RPMI7951 (cell line): ENCODE data around the gene SMOC1. TPM values are rescaled to one million over a fixed set of nuclear protein-coding genes. Genes with fewer than 3 reads are reported as not detected.
A peak's percentile ranks its signal among the peaks of the same experiment; 100 is the strongest.

Experiments used
- DNase-seq: peaks from one replicate; pipeline ENCODE4 v3.0.0-alpha.2; 2012; ENCODE audit warnings: low read depth
- total RNA-seq: library from RNA; depleted of rRNA; stranded (reverse); fragments of >200 nt; shearing (Covaris generic); gene quantifications from 2 replicates; pipeline ENCODE4 v1.2.3, GENCODE V29; 2014

The SMOC1 gene
- total RNA-seq, 1 experiment from 2014 or later: not detected

DNA sequence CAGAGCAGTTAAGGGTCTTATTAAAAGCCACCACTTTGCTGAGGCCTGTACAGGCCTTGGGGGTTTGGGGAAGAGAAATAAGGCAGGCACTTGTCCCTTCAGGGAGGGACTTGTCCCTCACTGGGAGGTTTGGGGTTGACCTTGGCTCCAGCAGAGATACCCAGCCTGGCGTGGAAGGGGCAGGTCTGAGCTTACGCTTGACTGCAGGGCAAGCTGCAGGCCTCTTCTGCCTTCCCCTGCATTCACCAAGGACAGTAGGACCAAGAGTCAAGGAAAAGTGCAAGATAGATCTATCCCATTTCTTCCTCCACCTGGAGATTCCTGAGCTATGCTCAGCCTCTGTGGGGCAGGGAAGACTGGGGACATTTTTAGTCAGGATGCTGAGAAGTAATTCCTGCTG, 154.3 kb downstream of the SMOC1 start:
- no peak for DNase-seq

DNA sequence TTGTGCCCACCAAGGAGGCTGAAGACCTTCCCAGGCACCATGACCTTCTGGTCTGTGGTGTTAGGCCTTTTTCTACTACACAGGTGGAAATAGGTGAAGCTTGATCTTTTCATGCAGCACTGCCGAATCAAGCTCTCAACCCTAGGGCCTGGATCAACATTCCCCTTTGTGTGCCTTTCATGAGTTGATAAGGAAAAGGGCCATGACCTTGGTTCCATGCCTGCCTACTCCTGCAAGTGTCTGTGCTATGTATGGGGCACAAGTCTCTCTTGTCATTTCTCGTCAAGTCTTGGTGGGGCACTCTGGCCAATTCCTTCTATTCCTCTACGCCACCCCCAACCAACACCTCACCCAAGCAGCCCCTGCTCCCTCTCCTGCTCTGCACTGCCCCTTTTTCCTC, 155.0 kb downstream of the SMOC1 start:
- DNase-seq: no peak

DNA sequence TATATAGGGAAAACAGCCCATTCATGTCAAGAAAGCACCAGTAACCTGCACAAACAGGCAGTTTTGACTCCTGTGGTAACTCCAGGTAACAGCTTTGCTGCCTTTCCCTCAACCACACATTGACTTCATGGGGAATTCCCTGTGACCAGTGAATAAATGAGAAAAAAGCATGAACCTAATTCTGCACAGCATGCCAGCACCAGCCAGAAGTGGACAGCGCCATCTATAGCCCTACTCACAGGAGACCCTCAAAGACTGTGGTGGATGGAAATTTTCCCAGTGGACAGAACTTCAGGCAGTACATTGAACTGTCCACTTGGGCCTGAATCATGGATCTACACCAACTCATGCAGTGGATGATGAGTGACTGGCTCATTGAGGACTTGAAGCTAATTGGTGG, 157.4 kb downstream of the SMOC1 start:
- no peak for DNase-seq

DNA sequence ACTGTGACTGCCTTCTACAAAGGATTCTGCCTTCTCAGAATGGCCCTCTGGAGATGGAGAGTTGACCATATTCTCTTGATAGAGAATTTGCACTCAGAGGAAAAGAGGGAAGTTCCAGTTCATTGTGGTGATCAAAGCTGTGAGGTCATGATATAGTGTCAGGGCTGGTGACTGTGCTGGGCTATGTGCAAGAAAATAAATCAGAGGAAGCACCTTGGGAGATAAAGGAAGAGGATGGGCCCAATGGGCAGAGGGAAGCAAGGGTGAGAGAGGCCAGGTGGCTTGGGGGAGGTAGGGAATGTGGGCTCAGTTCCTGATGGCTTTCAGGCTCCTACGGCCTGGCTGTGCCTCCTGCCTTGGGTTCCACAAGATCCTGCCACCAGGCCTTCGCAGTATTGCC, 163.8 kb downstream of the SMOC1 start:
- no peak for DNase-seq

DNA sequence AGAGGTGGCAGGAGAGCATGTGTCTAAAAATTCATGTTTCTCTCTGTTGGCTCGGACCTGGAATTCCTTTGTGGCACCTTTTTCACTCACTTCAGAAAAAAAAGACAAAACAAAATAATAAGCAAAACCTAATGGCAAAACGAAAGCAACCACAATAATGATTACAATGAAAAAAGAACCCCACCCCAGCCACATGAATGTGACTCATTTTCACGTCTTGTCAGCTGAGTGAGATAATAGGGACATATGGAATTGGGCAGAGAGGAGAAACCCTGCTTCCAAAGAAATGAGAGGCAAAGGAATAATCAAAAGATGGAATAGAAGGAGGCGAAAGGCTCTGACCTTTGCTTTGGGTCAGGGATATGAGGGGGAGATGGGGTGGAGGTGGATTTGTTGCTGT, 166.1 kb downstream of the SMOC1 start:
- DNase-seq: peak; percentile 27

DNA sequence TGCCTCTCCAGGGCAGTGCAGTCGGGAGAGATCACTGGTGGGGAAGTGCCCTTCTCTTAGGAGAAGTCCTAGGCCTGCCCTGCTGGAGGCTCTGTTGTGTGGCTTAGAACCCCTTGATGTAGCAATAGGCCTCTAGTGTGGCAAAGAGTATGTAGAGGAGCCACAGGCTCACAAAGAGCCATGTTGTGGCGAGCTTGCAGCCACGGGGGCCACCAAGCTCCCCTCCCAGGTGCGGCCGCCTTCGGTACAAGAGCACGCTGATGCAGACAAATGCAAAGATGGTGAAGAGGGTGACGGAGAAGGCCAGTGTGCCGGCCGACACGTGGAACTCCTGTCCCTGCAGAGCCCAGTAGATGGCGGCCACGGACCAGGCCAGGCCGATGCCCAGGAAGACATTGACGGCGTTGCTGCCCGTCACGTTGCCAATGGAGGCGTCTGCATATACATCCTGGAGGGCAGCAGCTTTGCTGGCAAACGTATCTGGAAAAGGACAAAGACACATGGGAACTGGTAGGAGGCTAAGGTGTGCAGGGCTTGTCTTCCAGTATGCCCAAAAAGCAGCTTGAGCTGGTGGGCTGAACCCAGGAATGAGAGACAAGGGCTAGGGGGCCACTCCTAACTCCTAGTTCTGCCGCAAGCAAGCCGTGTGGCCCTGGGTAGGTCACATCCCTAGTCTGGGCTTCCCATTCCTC, 166.8 kb downstream of the SMOC1 start:
- peak; percentile 63 for DNase-seq

DNA sequence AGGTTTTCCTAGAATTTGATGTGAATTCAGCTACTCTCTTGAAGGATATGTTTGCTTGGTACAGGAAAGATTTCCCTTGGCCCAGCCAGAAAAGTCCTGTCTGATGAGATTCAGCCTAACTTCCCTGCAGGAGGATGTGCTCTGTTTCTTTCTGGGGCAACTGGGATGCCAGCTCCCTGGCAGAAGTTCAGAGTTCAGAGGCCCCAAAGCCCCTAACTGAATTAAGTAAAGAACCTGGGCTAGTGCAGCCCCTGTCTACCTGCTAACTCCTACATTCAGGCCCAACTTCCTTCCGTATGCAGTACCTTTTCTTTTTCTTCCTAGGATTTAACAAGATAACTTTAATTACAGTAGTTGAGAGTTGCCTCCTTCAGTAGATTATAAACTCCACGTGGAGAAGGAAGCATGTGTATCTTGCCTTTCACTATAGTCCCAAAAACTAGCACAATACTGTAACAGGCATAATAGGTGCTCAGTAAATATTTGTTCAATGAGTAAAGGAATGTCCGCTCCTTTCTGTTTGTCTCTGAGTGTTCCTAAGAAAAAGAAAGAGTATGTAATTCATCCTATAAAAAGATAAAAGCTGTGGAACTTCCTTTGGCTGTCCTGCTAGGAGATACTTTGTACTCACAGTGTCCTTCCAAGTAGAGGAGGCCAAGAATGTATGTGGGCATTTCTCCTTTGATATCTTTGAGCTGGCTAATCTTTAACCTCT, 168.5 kb downstream of the SMOC1 start:
- no peak for DNase-seq

DNA sequence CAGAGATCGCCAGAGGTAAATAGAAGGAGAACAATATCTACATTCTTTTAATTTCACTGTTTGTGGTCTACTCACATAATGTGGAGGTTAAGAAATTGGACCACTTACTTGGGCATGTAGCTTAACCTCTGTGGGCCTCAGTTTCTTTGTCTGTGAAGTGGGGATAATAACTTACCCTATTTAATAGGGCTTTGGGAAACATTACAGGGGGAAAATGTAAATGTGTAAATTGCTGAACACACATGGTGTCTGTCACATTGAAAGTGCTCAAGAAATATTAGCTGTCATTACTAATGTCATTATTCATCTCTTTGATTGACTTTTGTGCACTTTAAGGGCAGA, 169.1 kb downstream of the SMOC1 start:
- DNase-seq: no peak

DNA sequence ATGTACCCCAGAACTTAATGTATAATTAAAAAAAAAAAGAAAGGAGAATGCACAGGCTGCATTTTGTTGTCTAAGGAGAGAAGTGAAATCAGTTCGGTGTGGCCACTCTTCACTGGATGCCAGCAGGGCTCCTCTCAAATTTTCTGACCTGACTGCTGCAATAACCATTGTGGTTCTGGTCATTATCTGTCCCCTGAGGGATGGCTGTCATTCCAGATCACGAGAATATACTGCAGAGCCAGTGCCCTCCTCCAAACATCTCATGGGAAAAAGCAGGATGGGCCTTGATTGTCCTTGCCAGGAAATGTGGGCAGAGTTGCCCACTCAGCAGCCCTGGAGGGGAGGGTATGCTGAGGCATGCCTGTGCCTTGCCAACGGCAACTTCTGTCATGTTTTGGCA, 170.4 kb downstream of the SMOC1 start:
- no peak for DNase-seq

DNA sequence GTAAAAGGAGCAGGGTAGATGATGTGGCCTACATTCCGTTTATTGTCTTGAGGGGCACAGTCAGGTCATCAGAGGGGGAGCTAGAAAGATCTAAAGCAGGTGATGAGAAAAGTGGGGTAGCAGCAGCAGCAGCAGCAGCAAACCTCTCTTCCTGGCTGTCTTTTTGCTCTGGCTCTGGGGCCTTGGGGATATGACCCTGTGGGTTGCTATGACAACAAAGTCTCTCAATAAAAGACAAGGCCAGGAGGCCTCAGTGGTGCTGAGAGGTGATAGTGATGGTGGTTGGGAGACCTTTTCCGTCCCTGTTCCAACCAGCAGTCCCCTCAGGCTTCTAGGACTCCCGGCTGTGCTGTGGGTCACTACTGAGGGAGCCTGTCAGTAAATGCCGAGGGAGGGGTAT, 170.9 kb downstream of the SMOC1 start:
- no peak for DNase-seq

DNA sequence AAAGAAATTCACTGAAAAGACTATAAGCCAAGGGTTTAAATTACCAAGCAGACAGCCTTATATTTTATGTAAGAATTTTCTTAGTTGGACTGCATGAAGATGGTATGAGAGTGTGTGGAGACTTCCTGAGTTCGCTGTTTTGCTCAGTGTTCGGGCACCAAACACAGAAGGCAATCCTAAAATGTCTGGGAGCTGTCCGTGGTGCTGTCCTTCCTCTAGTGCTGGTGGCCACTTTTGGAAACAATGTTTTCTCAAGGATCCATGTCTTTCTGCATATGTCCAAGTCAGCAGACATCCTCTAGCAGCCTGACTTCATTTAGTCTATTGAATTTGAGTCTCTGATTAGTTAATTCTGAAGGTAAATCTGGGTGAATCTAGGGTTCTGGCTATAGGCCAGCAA, 173.8 kb downstream of the SMOC1 start:
- DNase-seq: peak; percentile 37

DNA sequence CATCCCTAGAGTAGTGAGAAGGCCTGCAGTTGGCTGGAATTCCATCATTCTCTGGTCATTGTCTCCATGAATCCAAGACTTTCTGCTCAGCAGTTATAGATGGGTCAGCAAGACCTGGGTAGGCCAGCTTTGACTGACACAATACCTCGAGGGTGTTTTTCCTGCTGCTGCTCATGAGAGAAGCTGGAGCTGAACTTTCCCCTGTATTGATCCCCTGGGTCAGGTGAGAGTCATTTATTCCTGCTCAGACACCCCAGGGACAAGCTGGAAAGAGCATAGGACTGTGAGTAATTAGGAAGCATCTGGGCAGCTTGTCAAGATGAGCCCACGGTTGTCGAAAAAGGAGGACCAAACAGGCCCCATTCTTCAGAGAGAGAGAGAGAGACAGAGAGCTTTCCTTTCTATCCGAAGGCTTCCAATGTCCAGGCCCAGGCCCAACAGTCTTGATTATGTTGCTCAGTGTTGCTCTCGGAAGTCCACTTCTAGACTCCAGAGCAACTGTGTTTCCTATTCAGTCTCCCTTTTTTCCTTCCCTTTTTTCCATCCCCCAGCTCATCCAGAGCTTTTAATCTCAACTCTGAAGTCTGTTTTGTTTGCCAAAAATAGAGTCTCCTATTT, 178.4 kb downstream of the SMOC1 start:
- no peak for DNase-seq

DNA sequence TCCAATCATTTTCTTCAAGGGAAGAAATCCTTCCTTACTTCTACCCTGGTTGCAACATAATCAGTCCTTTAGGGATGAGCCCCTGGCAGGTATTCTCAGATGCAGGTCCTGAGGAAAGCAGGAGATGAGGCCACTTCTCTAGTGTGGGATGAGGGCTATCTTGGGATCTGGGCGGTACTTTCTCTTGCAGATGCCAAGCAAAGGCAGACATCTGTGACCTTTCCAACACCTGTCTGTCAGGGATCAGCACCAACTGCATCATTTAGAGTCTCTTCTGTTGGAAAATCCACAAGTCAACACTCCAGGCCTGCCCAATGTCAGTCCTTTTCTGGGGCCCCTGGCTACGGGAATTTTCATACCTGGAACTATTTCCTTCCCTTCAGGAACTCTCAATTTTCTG, 180.3 kb downstream of the SMOC1 start:
- no peak for DNase-seq

DNA sequence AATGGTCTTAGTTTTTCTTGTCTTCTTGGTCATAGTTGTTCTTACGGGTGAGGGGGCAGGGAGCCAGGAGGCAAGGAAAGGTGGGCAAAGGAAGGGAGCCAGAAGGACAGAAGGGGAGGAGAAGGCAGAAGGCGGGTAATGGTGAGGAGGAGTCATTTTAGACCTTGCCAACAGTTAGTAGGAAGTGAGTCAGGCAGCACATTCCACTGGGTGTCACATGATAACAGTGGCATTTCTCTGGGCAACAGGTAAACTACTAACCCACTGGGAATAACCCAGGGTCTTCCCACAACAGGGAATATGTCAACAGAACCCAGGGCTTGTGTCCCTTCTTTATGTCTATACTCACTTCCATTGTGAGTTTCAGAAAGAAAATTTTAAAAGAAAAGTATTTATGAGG, 181.9 kb downstream of the SMOC1 start:
- DNase-seq: no peak

DNA sequence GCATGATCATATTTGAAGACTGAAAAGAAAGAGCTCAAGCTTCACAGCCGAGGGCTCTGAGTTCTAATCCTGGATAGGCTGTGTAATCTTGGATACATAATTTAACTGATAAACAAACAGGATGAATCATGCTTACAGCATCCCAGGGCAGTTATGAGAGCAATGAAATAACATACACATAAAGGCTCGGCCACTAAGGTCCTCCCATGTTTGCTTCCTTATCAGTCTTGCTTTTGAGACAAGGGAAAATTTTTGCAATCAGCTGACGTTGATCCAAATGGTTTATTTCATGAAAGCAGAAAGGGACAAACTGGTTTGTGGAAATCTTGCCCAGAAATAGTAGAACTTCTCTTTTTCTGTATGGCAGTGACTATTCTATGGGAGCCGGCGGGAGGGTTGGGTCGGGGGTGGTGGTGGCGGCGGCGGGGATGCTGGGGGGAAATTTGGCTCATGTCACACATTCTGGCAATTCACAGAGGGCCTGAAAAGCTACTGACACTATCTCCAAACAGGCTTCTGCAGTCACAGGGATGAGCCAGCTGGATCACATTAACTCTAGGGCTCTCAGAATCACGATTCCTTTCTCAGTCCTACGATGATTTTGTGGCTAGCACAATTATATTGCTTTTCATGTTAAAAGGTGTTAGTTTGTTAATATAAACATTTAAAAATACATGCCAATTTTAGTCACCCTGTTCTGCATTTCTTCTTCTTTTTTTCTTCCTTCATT, 185.1 kb downstream of the SMOC1 start:
- DNase-seq: no peak

DNA sequence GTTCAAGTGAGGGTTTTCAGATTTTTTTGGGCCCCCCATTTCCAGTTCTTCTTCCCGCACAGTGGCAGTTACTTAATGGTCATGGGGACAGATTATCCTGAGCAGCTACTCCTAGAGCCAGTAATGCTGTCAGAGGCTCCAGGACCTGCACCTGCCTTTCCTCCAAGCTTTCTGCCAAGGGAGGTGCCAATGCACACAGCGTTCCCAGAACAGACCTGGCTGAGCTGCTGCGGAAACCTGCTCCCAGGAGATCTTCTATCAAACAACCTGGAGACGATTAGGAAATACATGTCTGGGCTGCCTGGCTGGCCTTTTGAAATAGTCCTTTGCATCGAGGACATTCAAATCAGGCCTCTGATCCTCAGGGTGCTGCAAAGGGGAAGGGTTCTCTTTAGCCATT, 188.6 kb downstream of the SMOC1 start:
- DNase-seq: no peak

DNA sequence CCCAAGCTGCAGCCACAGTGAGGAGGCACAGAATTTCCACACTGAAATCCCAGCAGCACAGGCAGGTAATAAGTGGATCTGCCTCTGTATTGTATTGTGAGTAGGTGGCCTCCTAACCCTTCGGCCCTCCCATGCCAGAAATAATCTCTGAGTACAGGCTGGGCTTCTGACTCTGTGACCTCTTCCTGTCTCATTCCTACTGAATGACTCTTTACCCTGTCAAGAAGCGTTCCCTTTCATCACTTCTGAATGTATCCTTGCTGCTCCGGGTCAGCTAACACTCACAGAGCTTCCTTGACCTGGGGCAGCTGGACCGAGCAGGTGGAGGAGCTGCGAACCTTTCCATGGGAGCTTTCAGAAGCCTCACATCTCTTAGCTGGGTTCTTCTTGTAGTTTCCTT, 190.0 kb downstream of the SMOC1 start:
- no peak for DNase-seq

DNA sequence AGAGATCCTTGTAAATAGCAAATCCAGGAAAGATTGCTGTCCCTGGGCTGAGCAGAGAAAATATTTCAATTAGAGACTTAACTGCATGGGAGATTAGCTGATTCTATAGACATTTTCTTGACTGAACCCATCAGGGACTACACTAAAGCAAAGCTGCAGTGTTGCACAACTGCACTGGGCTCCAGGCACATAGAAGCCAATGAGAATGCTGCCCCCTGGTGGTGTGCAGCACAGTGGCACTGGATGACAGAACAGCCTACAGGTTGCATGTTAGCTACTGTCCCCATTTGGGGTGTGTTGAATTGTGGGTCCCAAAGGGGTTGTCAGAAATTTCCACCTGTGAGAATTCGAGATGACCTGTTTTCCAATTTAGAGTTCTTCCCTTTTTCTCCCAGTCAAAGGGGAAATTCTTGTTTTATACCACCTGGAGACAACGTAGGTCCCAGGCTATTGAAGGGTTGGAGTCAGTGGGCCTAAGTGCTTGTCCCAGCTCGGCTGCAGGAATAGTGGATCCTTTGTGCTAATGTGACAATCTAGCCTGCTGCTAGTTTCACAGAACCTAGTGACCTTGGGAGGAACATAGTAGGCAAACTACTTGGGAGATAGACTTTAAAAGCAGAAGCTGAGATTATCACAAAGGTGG, 194.8 kb downstream of the SMOC1 start:
- DNase-seq: peak; percentile 50

DNA sequence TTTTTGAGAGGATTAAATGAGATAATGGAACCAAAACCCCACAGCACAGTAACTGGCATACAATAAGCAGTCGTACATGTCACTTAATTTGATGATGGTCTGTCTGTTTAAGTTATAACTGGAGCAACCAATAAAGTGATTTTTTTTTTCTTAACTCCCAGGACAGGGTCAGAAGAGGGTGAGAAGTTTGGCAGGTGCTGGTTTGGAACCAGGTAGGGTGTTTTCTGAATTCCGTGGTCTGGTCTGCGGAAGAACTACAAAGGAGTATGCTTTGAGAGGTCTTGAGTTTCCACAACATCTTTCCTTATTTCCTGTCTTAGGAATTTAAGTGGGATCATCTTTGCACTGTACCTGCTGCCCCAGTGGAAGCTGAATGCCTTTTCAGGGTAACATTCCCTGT, 197.8 kb downstream of the SMOC1 start:
- DNase-seq: no peak

DNA sequence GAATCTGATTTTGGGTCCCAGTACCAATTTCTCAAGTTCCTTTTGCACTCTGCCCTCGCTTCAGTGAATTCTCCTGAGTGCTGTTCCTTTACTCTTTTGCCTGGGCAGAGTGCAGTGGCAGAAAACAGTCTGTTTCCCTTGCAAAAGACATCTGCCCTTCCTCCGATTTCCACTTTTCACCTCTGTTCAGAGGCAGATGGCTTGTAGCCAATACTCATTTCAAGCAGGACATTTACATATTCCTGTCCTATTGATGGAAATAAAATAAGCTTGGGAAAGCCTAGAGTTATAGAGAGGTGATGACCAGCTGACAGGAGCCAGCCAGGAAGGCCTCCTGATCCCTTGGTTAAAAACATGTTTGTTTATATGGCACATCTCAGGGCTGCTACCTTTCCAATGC, 198.5 kb downstream of the SMOC1 start:
- no peak for DNase-seq

DNA sequence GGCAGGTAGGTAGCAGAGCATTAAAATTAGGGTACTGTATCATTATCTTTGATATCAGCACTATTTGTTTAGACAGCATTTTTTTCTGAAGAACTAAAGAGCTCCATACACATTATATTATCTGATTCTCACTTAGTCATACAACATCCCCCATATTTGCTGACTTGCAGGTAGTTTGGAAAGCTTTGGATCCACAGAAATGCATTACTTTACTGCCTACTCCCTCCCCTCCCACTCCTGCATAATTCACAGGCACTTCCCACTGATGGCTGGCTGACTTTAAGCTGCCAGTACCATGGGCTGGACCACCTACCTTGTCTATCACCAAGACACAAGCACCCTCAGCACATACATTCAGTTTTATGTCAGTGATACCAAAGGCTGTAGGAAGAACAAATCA, 199.1 kb downstream of the SMOC1 start:
- DNase-seq: no peak

DNA sequence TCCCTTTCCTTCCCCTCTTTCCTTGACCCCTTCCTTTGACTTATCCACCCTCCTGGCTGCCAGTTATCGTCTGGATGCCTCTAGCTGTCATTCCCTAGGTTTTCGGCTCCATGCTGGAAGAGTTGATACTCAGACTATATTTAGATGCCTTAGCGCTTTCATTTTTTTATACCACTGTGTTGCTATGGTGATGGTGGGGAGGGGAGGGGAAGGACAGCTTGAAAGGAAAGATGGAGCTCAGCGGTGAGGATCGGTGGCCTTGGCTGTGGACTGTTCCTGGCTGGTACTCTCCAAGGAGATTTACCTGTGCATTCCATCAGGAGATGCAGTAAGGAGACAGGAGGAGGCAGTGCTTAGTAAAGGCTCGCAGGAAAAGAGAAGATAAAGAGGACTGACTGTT, 200.9 kb downstream of the SMOC1 start:
- DNase-seq: no peak
